SW480 (cell line): Measurements from ENCODE around the gene APOA1.

Experiments used
- DNase-seq: peaks from one replicate; pipeline ENCODE4 v3.0.0-alpha.2; 2016; ENCODE audit warnings: low spot score

Gene APOA1

GRCh38 chr11:116833816-116834534, 3.4 kb downstream of the APOA1 start:
- no peak for DNase-seq

GRCh38 chr11:116833491-116833815, 4.0 kb downstream of the APOA1 start:
- no peak for DNase-seq

GRCh38 chr11:116832350-116833290, 4.8 kb downstream of the APOA1 start:
- no peak for DNase-seq

GRCh38 chr11:116831790-116832349, 5.6 kb downstream of the APOA1 start:
- no peak for DNase-seq

GRCh38 chr11:116830184-116830912, 7.1 kb downstream of the APOA1 start:
- no peak for DNase-seq

GRCh38 chr11:116829525-116830183, 7.8 kb downstream of the APOA1 start, which contains the start of gene APOC3:
Gene APOC3 (plus strand): TSS chr11:116829907. CDS start chr11:116830583, 676 bp downstream.
- DNase-seq, result no peak

- DNase-seq, result no peak
Observed at GRCh38 chr11:116828632-116829524, 8.5 kb downstream of the APOA1 start.

- DNase-seq, result no peak
Observed at GRCh38 chr11:116827461-116827860, 10.0 kb downstream of the APOA1 start.

GRCh38 chr11:116826751-116827431, 10.5 kb downstream of the APOA1 start:
- DNase-seq, result no peak

- no peak for DNase-seq
Observed at GRCh38 chr11:116825854-116826750, 11.3 kb downstream of the APOA1 start.

- no peak for DNase-seq
Observed at GRCh38 chr11:116825434-116825833, 12.0 kb downstream of the APOA1 start.

- no peak for DNase-seq
Observed at GRCh38 chr11:116823031-116823843, 14.2 kb downstream of the APOA1 start, which contains the start of gene APOA4. Gene APOA4 (minus strand): TSS chr11:116823304. CDS start chr11:116823191, 113 bp downstream.

GRCh38 chr11:116822575-116822974, 14.8 kb downstream of the APOA1 start:
- DNase-seq, result no peak

- no peak for DNase-seq
Observed at GRCh38 chr11:116821050-116821918, 16.1 kb downstream of the APOA1 start.

- no peak for DNase-seq
Observed at GRCh38 chr11:116819049-116819448, 18.4 kb downstream of the APOA1 start.

- no peak for DNase-seq
Observed at GRCh38 chr11:116814502-116814901, 22.9 kb downstream of the APOA1 start.
